WI38 (cell line): Measurements from ENCODE around the gene CTIF.

Experiments used
- H3K4me3 ChIP-seq: 2 replicates; pipeline ENCODE4 v1.5.1; 2011; ENCODE audit warnings: low read depth, mild to moderate bottlenecking, control low read depth, low read length
- CTCF ChIP-seq: IDR thresholded peaks from 2 replicates; pipeline ENCODE4 v1.5.1; 2012; ENCODE audit warnings: low read depth, mild to moderate bottlenecking, control low read depth, low read length

The CTIF gene

GRCh38 chr18:48601343-48601742 lies 62.5 kb downstream of the CTIF start:
- no peak overlapping the region for H3K4me3 ChIP-seq
- TF ChIP-seq CTCF = no peak

- H3K4me3 ChIP-seq = no peak overlapping the region
- no peak for TF ChIP-seq CTCF
Measured at GRCh38 chr18:48602759-48603390, 64.0 kb downstream of the CTIF start.

- peak; percentile 20; the same call in 1 of the 2 replicates for TF ChIP-seq CTCF
- no peak overlapping the region for H3K4me3 ChIP-seq
Measured at GRCh38 chr18:48605408-48605845, 66.6 kb downstream of the CTIF start.

GRCh38 chr18:48607056-48607984 lies 68.5 kb downstream of the CTIF start:
- TF ChIP-seq CTCF = no peak
- H3K4me3 ChIP-seq = no peak overlapping the region

- no peak overlapping the region for H3K4me3 ChIP-seq
- no peak for TF ChIP-seq CTCF
Measured at GRCh38 chr18:48608581-48608980, 69.8 kb downstream of the CTIF start.

- TF ChIP-seq CTCF = no peak
- H3K4me3 ChIP-seq = no peak overlapping the region
Measured at GRCh38 chr18:48609114-48609513, 70.3 kb downstream of the CTIF start.
